Naive thymus-derived CD4-positive, alpha-beta T cell (primary cell): ENCODE results near the gene YPEL1. TPM values are rescaled to one million over a fixed set of nuclear protein-coding genes. Genes with fewer than 3 reads are reported as not detected.

Source experiments
- ATAC-seq: fragments of 150-1000 bp; cut with Tn5 transposase; 2 replicates; pipeline ENCODE4 v1.10.0; 2021; ENCODE audit warnings: mild to moderate bottlenecking, moderate library complexity
- CTCF ChIA-PET: fragments of 350-600 bp; sonication (Branson Sonifier 250); formaldehyde crosslinking; loops from one replicate; lab custom pipeline; 2021; ENCODE audit warnings: antibody characterized with exemption; lab: Charles Lee
- POLR2A ChIA-PET: fragments of 350-600 bp; sonication (Branson Sonifier 250); formaldehyde crosslinking; loops from one replicate; lab custom pipeline; 2021; ENCODE audit warnings: antibody characterized with exemption, inconsistent platforms; lab: Charles Lee
- DNase-seq, 9 donors: peaks; one replicate each; pipeline versions ENCODE4 v3.0.0 to v3.0.0-alpha.2; 2020 to 2022; ENCODE audit warnings: mixed read lengths in 1 of 9
- H3K27ac ChIP-seq: one replicate; pipeline ENCODE4 v1.7.0; 2013; ENCODE audit warnings: mild to moderate bottlenecking, low read depth, low read length, moderate library complexity
- H3K27me3 ChIP-seq, 2 donors: one replicate each; pipeline ENCODE4 v1.7.0; 2013; ENCODE audit warnings: low read length in 2 of 2, mild to moderate bottlenecking in 2 of 2, moderate library complexity in 2 of 2; ENCODE audit not compliant: control insufficient read depth in 2 of 2, insufficient read depth in 2 of 2
- H3K36me3 ChIP-seq, 3 experiments: 1 replicate in 2 of 3; 2 replicates in 1 of 3; pipeline ENCODE4 v1.7.0; 2013; ENCODE audit warnings: low read length in 3 of 3, mild to moderate bottlenecking in 3 of 3, moderate library complexity in 1 of 3; ENCODE audit not compliant: insufficient read depth in 3 of 3, control insufficient read depth in 2 of 3
- H3K4me1 ChIP-seq, 2 donors: one replicate each; pipeline ENCODE4 v1.7.0; 2013; ENCODE audit warnings: low read length in 2 of 2, mild to moderate bottlenecking in 2 of 2, moderate library complexity in 1 of 2; ENCODE audit not compliant: control insufficient read depth in 2 of 2, insufficient read depth in 2 of 2
- H3K4me3 ChIP-seq: 2 replicates; pipeline ENCODE4 v1.7.0; 2013; ENCODE audit warnings: mild to moderate bottlenecking, low read length
- H3K9me3 ChIP-seq, 3 experiments: 1 replicate in 2 of 3; 2 replicates in 1 of 3; pipeline ENCODE4 v1.7.0; 2013; ENCODE audit warnings: low read length in 3 of 3; ENCODE audit not compliant: control insufficient read depth in 2 of 3
- H3K27ac Mint-ChIP-seq, 9 donors: one replicate each; pipeline ENCODE4 v1.8.0; 2020 to 2022; ENCODE audit warnings: mixed read lengths in 9 of 9, mild to moderate bottlenecking in 8 of 9, moderate library complexity in 5 of 9, inconsistent platforms in 2 of 9
- H3K27me3 Mint-ChIP-seq, 5 donors: one replicate each; pipeline ENCODE4 v1.8.0; 2021 to 2022; ENCODE audit warnings: mixed read lengths in 5 of 5, mild to moderate bottlenecking in 1 of 5
- H3K36me3 Mint-ChIP-seq, 5 donors: one replicate each; pipeline ENCODE4 v1.8.0; 2020 to 2022; ENCODE audit warnings: mixed read lengths in 5 of 5, mild to moderate bottlenecking in 3 of 5, inconsistent platforms in 1 of 5
- H3K4me1 Mint-ChIP-seq, 7 donors: one replicate each; pipeline ENCODE4 v1.8.0; 2020 to 2022; ENCODE audit warnings: mixed read lengths in 7 of 7, mild to moderate bottlenecking in 3 of 7, inconsistent platforms in 1 of 7
- H3K4me3 Mint-ChIP-seq, 10 donors: one replicate each; pipeline ENCODE4 v1.8.0; 2020 to 2022; ENCODE audit warnings: mild to moderate bottlenecking in 10 of 10, mixed read lengths in 10 of 10, moderate library complexity in 6 of 10, inconsistent platforms in 2 of 10
- H3K9me3 Mint-ChIP-seq, 11 donors: one replicate each; pipeline ENCODE4 v1.8.0; 2020 to 2022; ENCODE audit warnings: mixed read lengths in 11 of 11, mild to moderate bottlenecking in 4 of 11, inconsistent platforms in 1 of 11, moderate library complexity in 1 of 11
- intact Hi-C, 2 donors: fragments of 100-400 bp; cut with micrococcal nuclease; formaldehyde crosslinking; loops; one replicate each; pipeline ENCODE4 v1.15.1; 2023
- polyA plus RNA-seq, 2 donors: library from polyadenylated mRNA; unstranded; fragments of 300-500 nt; fragmentation: Illumina TruSeq; gene quantifications; one replicate each; pipeline ENCODE4 v1.2.3, GENCODE V29; 2021
- total RNA-seq, 6 experiments: library from RNA in 5 of 6; stranded (reverse) in 5 of 6; gene quantifications; 1 replicate in 5 of 6; 2 replicates in 1 of 6; pipeline ENCODE4 v1.2.3 and lab custom pipeline; 2021 to 2026

YPEL1 gene
- total and polyA plus RNA-seq, 7 experiments from 2014 or later, result 1.5 to 9.5 (median 3.6) TPM

GRCh38 chr22:21712751-21713427 lies 22.7 kb downstream of the YPEL1 start:
- H3K4me3 ChIP-seq, result no peak overlapping the region
- peaks cover 0 to 6% (median 5%) of the 10 kb centered on the region in 7 donors for H3K4me1 Mint-ChIP-seq
- H3K27ac ChIP-seq, result no peak overlapping the region
- H3K36me3 Mint-ChIP-seq, result peaks cover 0 to 4% (median 0%) of the 10 kb centered on the region in 5 donors
- DNase-seq (peak; percentile 22 to 61 (median 44)), ATAC-seq (peak; percentile 92)
- intact Hi-C loops, result loop anchor here (1.0 to 10.0 kb wide), 6 partner anchors 14 to 240 kb away; partner anchors contain the start of genes PPM1F (in 2 of the 2) and YPEL1 (in 1 of the 2)
- H3K4me1 ChIP-seq, result peaks cover 0 to 4% of the 10 kb centered on the region in 2 donors
- ChIA-PET POLR2A (no interaction called here), CTCF (interaction anchor here (0.7 to 0.8 kb wide), 2 partner anchors 129 to 240 kb away, joined by 3 read pairs; partner anchors contain the start of gene PPM1F)
- H3K27me3 Mint-ChIP-seq, result no peaks in the 10 kb centered on the region
- no peaks in the 10 kb centered on the region for H3K36me3 ChIP-seq
- H3K9me3 Mint-ChIP-seq, result no peaks in the 10 kb centered on the region
- peak overlapping the region in 5 of 10 donors; percentile 39 to 66 (median 50) for H3K4me3 Mint-ChIP-seq
- no peaks in the 10 kb centered on the region for H3K9me3 ChIP-seq
- H3K27me3 ChIP-seq, result no peaks in the 10 kb centered on the region
- no peak overlapping the region for H3K27ac Mint-ChIP-seq

- no peak overlapping the region for H3K4me3 Mint-ChIP-seq
- Histone ChIP-seq H3K4me1 (peaks cover 0 to 4% of the 10 kb centered on the region in 2 donors), H3K4me3 (no peak overlapping the region), H3K36me3 (no peaks in the 10 kb centered on the region), H3K27ac (no peak overlapping the region), H3K27me3 (no peaks in the 10 kb centered on the region), H3K9me3 (no peaks in the 10 kb centered on the region)
- no peaks in the 10 kb centered on the region for H3K27me3 Mint-ChIP-seq
- DNase-seq (no peak), ATAC-seq (no peak)
- peaks cover 0 to 4% (median 0%) of the 10 kb centered on the region in 5 donors for H3K36me3 Mint-ChIP-seq
- CTCF ChIA-PET, result interaction anchor here (1.3 kb wide), 1 partner anchor 241 kb away, joined by 4 read pairs; the partner anchor contains the start of gene PPM1F
- intact Hi-C loops, result loop anchor here (2.0 to 10.0 kb wide), 5 partner anchors 15 to 241 kb away; partner anchors contain the start of genes PPM1F (in 2 of the 2) and YPEL1 (in 1 of the 2)
- POLR2A ChIA-PET, result interaction anchor here (0.6 kb wide), 1 partner anchor 17 kb away, joined by 5 read pairs; no protein-coding TSS in a partner anchor
- no peaks in the 10 kb centered on the region for H3K9me3 Mint-ChIP-seq
- no peak overlapping the region for H3K27ac Mint-ChIP-seq
- H3K4me1 Mint-ChIP-seq, result peaks cover 0 to 6% (median 5%) of the 10 kb centered on the region in 7 donors
Observed at GRCh38 chr22:21711851-21712250, 23.7 kb downstream of the YPEL1 start.

GRCh38 chr22:21710156-21710555 lies 25.4 kb downstream of the YPEL1 start:
- ATAC-seq (no peak), DNase-seq (no peak)
- H3K4me3 Mint-ChIP-seq, result no peak overlapping the region
- no peaks in the 10 kb centered on the region for H3K9me3 Mint-ChIP-seq
- Histone ChIP-seq H3K27ac (no peak overlapping the region), H3K36me3 (no peaks in the 10 kb centered on the region), H3K9me3 (no peaks in the 10 kb centered on the region), H3K4me1 (peaks cover 0 to 4% of the 10 kb centered on the region in 2 donors), H3K4me3 (no peak overlapping the region), H3K27me3 (no peaks in the 10 kb centered on the region)
- no peak overlapping the region for H3K27ac Mint-ChIP-seq
- CTCF ChIA-PET, result interaction anchor here (0.7 kb wide), 1 partner anchor 228 kb away, joined by 3 read pairs; no protein-coding TSS in a partner anchor
- H3K36me3 Mint-ChIP-seq, result peaks cover 0 to 4% (median 0%) of the 10 kb centered on the region in 5 donors
- H3K27me3 Mint-ChIP-seq, result no peaks in the 10 kb centered on the region
- intact Hi-C loops, result loop anchor here (5.0 to 10.0 kb wide), 2 partner anchors 55 to 227 kb away; no protein-coding TSS in a partner anchor
- peaks cover 0 to 6% (median 5%) of the 10 kb centered on the region in 7 donors for H3K4me1 Mint-ChIP-seq
- POLR2A ChIA-PET, result no interaction called here

GRCh38 chr22:21709688-21710087 lies 25.9 kb downstream of the YPEL1 start:
- Histone ChIP-seq H3K27me3 (no peaks in the 10 kb centered on the region), H3K9me3 (no peaks in the 10 kb centered on the region), H3K27ac (no peak overlapping the region), H3K4me1 (peaks cover 0 to 4% of the 10 kb centered on the region in 2 donors), H3K4me3 (no peak overlapping the region), H3K36me3 (no peaks in the 10 kb centered on the region)
- POLR2A ChIA-PET, result no interaction called here
- peaks cover 0 to 4% (median 0%) of the 10 kb centered on the region in 5 donors for H3K36me3 Mint-ChIP-seq
- CTCF ChIA-PET, result no interaction called here
- peaks cover 0 to 6% (median 5%) of the 10 kb centered on the region in 7 donors for H3K4me1 Mint-ChIP-seq
- no peak overlapping the region for H3K27ac Mint-ChIP-seq
- no peaks in the 10 kb centered on the region for H3K9me3 Mint-ChIP-seq
- H3K4me3 Mint-ChIP-seq, result no peak overlapping the region
- no peak for ATAC-seq
- no peaks in the 10 kb centered on the region for H3K27me3 Mint-ChIP-seq
- no peak for DNase-seq
- intact Hi-C loops, result loop anchor here (5.0 to 10.0 kb wide), 2 partner anchors 55 to 228 kb away; no protein-coding TSS in a partner anchor

- no peak overlapping the region for H3K4me3 Mint-ChIP-seq
- H3K9me3 ChIP-seq, result no peaks in the 10 kb centered on the region
- CTCF ChIA-PET, result no interaction called here
Observed at GRCh38 chr22:21708960-21709359, 26.6 kb downstream of the YPEL1 start.

GRCh38 chr22:21707677-21708076 lies 27.9 kb downstream of the YPEL1 start:
- ChIA-PET POLR2A (no interaction called here), CTCF (interaction anchor here (0.7 kb wide), 1 partner anchor 11 kb away, joined by 5 read pairs; no protein-coding TSS in a partner anchor)
- Mint-ChIP-seq H3K27me3 (no peaks in the 10 kb centered on the region), H3K27ac (no peak overlapping the region), H3K9me3 (peaks cover 0 to under 1% (median 0%) of the 10 kb centered on the region in 11 donors), H3K4me1 (no peaks in the 10 kb centered on the region), H3K36me3 (peaks cover 0 to 4% (median 0%) of the 10 kb centered on the region in 5 donors), H3K4me3 (no peak overlapping the region)
- intact Hi-C loops, result no loop called here
- Histone ChIP-seq H3K4me1 (no peaks in the 10 kb centered on the region), H3K36me3 (no peaks in the 10 kb centered on the region), H3K4me3 (no peak overlapping the region), H3K27me3 (no peaks in the 10 kb centered on the region), H3K27ac (no peak overlapping the region), H3K9me3 (no peaks in the 10 kb centered on the region)
- DNase-seq, result no peak
- ATAC-seq, result no peak

More at GRCh38 chr22:21708960-21709359, 26.6 kb downstream of the YPEL1 start:
- H3K36me3 ChIP-seq, result no peaks in the 10 kb centered on the region
- DNase-seq, result no peak
- no peaks in the 10 kb centered on the region for H3K27me3 ChIP-seq
- Mint-ChIP-seq H3K4me1 (peaks cover 0 to 6% (median 5%) of the 10 kb centered on the region in 7 donors), H3K36me3 (peaks cover 0 to 4% (median 0%) of the 10 kb centered on the region in 5 donors), H3K9me3 (no peaks in the 10 kb centered on the region), H3K27me3 (no peaks in the 10 kb centered on the region), H3K27ac (peak overlapping the region in 1 of 9 donors; percentile 31)
- intact Hi-C loops, result no loop called here
- peaks cover 0 to 4% of the 10 kb centered on the region in 2 donors for H3K4me1 ChIP-seq
- no peak overlapping the region for H3K4me3 ChIP-seq
- POLR2A ChIA-PET, result no interaction called here
- ATAC-seq, result no peak
- H3K27ac ChIP-seq, result no peak overlapping the region
